GM23248 (cell line): ENCODE data around the gene ABCG4. TPM values are rescaled to one million over a fixed set of nuclear protein-coding genes. Genes with fewer than 3 reads are reported as not detected.
"Not testable (repeated sequence)": the region's sequence is repeated elsewhere in the genome, so short reads cannot be mapped to it uniquely, and the experiment has no call there.

Experiments used
- DNase-seq: peaks from one replicate; pipeline ENCODE4 v3.0.0-alpha.2; 2015
- H2AFZ ChIP-seq: fragments of 200-600 bp; sonication (generic); 2 replicates; pipeline ENCODE4 v1.6.1; 2016; ENCODE audit warnings: antibody characterized with exemption
- H3F3A ChIP-seq: fragments of 200-600 bp; sonication (generic); 2 replicates; pipeline ENCODE4 v1.6.1; 2016; ENCODE audit warnings: mild to moderate bottlenecking, antibody characterized with exemption, mixed run types; ENCODE audit not compliant: insufficient read depth
- H3K27ac ChIP-seq: fragments of 200-600 bp; sonication (generic); 2 replicates; pipeline ENCODE4 v1.5.1; 2016; ENCODE audit warnings: mild to moderate bottlenecking
- H3K27me3 ChIP-seq: fragments of 200-600 bp; sonication (generic); replicated peaks from 2 replicates; pipeline ENCODE4 v1.6.1; 2016; ENCODE audit warnings: mild to moderate bottlenecking; ENCODE audit not compliant: insufficient read depth
- H3K36me3 ChIP-seq: fragments of 200-600 bp; sonication (generic); 2 replicates; pipeline ENCODE4 v1.6.1; 2016; ENCODE audit warnings: low read depth, mild to moderate bottlenecking
- H3K4me1 ChIP-seq: fragments of 200-600 bp; sonication (generic); 2 replicates; pipeline ENCODE4 v1.6.1; 2016; ENCODE audit warnings: mild to moderate bottlenecking; ENCODE audit not compliant: insufficient read depth
- H3K4me2 ChIP-seq: fragments of 200-600 bp; sonication (generic); one replicate; pipeline ENCODE4 v1.6.1; 2016; ENCODE audit warnings: mild to moderate bottlenecking; ENCODE audit not compliant: unreplicated experiment
- H3K4me3 ChIP-seq: fragments of 200-600 bp; sonication (generic); 2 replicates; pipeline ENCODE4 v1.5.1; 2016; ENCODE audit warnings: mild to moderate bottlenecking
- H3K79me2 ChIP-seq: fragments of 200-600 bp; sonication (generic); 2 replicates; pipeline ENCODE4 v1.6.1; 2016; ENCODE audit warnings: mild to moderate bottlenecking; ENCODE audit not compliant: insufficient read depth
- H3K9ac ChIP-seq: fragments of 200-600 bp; sonication (generic); 2 replicates; pipeline ENCODE4 v1.6.1; 2016; ENCODE audit warnings: mild to moderate bottlenecking
- H3K9me2 ChIP-seq: fragments of 200-600 bp; sonication (generic); 2 replicates; pipeline ENCODE4 v1.6.1; 2016; ENCODE audit warnings: mixed run types, mild to moderate bottlenecking, moderate library complexity; ENCODE audit not compliant: insufficient read depth
- H3K9me3 ChIP-seq: fragments of 200-600 bp; sonication (generic); one replicate; pipeline ENCODE4 v1.6.1; 2017; ENCODE audit warnings: low read depth
- H4K20me1 ChIP-seq: fragments of 200-600 bp; sonication (generic); 2 replicates; pipeline ENCODE4 v1.6.0; 2016; ENCODE audit not compliant: insufficient read depth
- EZH2 ChIP-seq: fragments of 200-600 bp; sonication (generic); IDR thresholded peaks from 2 replicates; pipeline ENCODE4 v1.6.1; 2018; ENCODE audit warnings: antibody characterized with exemption, mild to moderate bottlenecking; ENCODE audit not compliant: insufficient read depth, poor library complexity, severe bottlenecking
- EZH2phosphoT487 ChIP-seq: fragments of 200-600 bp; sonication (generic); IDR thresholded peaks from 2 replicates; pipeline ENCODE4 v1.6.1; 2018; ENCODE audit warnings: antibody characterized with exemption, moderate library complexity, mild to moderate bottlenecking, low read depth; ENCODE audit not compliant: insufficient read depth
- WGBS, 2 experiments: methylation state at CpG; one replicate each; pipeline ENCODE4 v1.1.6; 2015 to 2017; ENCODE audit warnings: low lambda C conversion rate in 2 of 2, low coverage in 1 of 2; ENCODE audit errors: missing lambda C conversion rate in 2 of 2; 5-methylcytosine and 5-hydroxymethylcytosine counted together
- in situ Hi-C: fragments of 300-500 bp; cut with MboI; formaldehyde crosslinking; loops from 2 replicates; pipeline ENCODE4 v1.15.0; 2020
- polyA plus RNA-seq: library from polyadenylated mRNA; unstranded; fragments of >200 nt; fragmentation: Nextera tagmentation; extraction: Ambion mirVana; gene quantifications from 2 replicates; pipeline ENCODE4 v1.2.1, GENCODE V29; 2016
- total RNA-seq: library from RNA; depleted of rRNA; stranded (reverse); fragments of >200 nt; shearing (Covaris generic); gene quantifications from 2 replicates; pipeline ENCODE4 v1.2.3, GENCODE V29; 2014

The ABCG4 gene
- total and polyA plus RNA-seq, 2 experiments from 2014 or later = 0.06 TPM; not detected in 1

DNA sequence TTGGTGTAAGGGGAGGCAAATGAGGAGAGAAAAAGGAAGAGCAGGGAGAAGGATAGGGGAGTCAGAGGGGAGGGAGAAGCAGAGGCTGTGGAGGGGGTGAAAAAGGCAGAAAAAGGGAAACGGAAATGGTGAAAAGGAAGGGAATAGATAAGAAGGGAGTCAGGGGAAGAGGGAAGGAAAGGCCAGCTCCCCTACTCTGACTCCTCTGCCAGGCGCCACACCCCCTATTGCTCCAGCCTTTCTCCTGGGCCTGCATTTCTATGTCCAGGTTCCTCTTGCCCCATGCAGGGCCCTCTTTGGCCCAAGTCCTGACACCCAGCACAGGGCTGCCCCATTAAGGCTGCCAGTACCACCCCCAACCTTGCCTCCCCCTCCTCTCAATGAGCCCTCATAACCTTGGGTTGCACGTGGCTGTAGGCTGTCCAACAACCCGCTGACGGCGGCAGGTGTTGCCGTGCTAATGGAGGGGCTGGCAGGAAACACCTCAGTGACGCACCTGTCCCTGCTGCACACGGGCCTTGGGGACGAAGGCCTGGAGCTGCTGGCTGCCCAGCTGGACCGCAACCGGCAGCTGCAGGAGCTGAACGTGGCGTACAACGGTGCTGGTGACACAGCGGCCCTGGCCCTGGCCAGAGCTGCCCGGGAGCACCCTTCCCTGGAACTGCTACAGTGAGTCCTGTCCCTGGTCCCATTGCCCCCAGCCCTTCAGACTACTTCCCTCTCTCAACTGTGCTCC, 33.0 kb downstream of the ABCG4 start:
- no peaks in the 10 kb centered on the region for H4K20me1 ChIP-seq
- H3K36me3 ChIP-seq = no peaks in the 10 kb centered on the region
- no peaks in the 10 kb centered on the region for H3K9me2 ChIP-seq
- H3K9me3 ChIP-seq = no peaks in the 10 kb centered on the region
- no peak overlapping the region for H2AFZ ChIP-seq
- no peak overlapping the region for H3K9ac ChIP-seq
- DNase-seq = no peak
- 0 out of 2 replicates have a peak, but pooled peaks cover 6% of the 10 kb centered on the region for H3K27me3 ChIP-seq
- no peak overlapping the region for H3K4me2 ChIP-seq
- H3K79me2 ChIP-seq = no peaks in the 10 kb centered on the region
- TF ChIP-seq EZH2 = no peak
- no peak for TF ChIP-seq EZH2phosphoT487
- 83 to 85% methylated on average over 16 to 17 of the region's 17 CpGs for WGBS, 2 experiments
- H3K4me1 ChIP-seq = no peaks in the 10 kb centered on the region
- in situ Hi-C loops = no loop called here
- H3K4me3 ChIP-seq = no peak overlapping the region
- H3F3A ChIP-seq = no peaks in the 10 kb centered on the region
- no peak overlapping the region for H3K27ac ChIP-seq

DNA sequence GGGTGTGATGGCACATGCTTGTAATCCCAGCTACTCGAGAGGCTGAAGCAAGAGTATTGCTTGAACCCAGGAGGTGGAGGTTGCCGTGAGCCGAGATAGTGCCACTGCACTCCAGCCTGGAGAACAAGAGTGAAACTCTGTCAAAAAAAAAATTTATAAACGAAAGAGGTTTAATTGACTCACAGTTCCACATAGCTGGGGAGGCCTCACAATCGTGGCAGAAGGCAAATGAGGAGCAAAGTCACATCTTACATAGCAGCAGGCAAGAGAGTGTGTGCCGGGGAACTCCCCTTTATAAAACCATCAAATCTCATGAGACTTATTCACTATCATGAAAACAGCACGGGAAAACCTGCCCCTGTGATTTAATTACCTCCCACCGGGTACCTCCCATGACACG, 35.5 kb downstream of the ABCG4 start:
- H3K9me3 ChIP-seq, H2AFZ ChIP-seq, H3K27me3 ChIP-seq, DNase-seq, in situ Hi-C loops, H3K9ac ChIP-seq, H3K4me2 ChIP-seq, H3K9me2 ChIP-seq, H3K36me3 ChIP-seq, H3F3A ChIP-seq, H4K20me1 ChIP-seq, H3K79me2 ChIP-seq, H3K4me3 ChIP-seq, H3K4me1 ChIP-seq, H3K27ac ChIP-seq: not testable (repeated sequence)
- WGBS, 2 experiments = 52 to 58% methylated on average over 9 of the region's 9 CpGs

DNA sequence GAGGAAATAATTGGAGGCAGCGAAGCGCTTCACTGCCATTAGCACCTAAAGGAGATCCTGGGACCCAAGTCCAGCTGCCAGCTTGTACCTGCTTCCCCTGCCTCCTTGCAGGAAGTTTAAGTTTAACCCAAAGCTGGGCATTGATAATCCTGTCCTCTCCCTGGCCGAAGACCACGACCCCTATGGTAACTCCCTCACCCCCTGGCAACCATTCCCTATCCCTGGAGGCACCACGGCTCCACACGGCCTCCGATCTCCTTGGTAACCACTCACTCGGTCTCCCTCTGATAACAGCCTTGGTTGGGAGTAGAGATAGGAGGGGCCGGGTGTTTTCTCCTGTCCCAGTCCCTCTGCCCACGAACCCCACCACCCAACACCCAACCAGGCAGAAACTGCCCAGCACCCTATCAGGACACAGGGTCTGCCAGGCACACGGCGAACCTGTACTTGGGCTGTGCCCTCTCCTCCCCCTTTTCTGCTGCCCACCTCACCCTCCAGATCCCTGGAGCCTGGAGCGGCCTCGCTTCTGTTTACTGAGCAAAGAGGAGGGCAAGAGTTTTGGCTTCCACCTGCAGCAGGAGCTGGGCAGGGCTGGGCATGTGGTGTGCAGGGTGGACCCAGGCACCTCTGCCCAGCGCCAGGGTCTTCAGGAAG, 37.3 kb downstream of the ABCG4 start:
- no peak overlapping the region for H3K9ac ChIP-seq
- no peaks in the 10 kb centered on the region for H3K9me2 ChIP-seq
- no peak for DNase-seq
- H3K27ac ChIP-seq = no peak overlapping the region
- no peaks in the 10 kb centered on the region for H3K36me3 ChIP-seq
- no peak overlapping the region for H2AFZ ChIP-seq
- no peaks in the 10 kb centered on the region for H3K4me1 ChIP-seq
- no peak overlapping the region for H3K4me2 ChIP-seq
- 36 to 41% methylated on average over 15 of the region's 15 CpGs for WGBS, 2 experiments
- no peak for TF ChIP-seq EZH2phosphoT487
- TF ChIP-seq EZH2 = no peak
- no peaks in the 10 kb centered on the region for H3F3A ChIP-seq
- no peaks in the 10 kb centered on the region for H3K9me3 ChIP-seq
- H3K27me3 ChIP-seq = 0 out of 2 replicates have a peak, but pooled peaks cover 6% of the 10 kb centered on the region
- H3K4me3 ChIP-seq = no peak overlapping the region
- H4K20me1 ChIP-seq = no peaks in the 10 kb centered on the region
- in situ Hi-C loops = no loop called here
- H3K79me2 ChIP-seq = no peaks in the 10 kb centered on the region

DNA sequence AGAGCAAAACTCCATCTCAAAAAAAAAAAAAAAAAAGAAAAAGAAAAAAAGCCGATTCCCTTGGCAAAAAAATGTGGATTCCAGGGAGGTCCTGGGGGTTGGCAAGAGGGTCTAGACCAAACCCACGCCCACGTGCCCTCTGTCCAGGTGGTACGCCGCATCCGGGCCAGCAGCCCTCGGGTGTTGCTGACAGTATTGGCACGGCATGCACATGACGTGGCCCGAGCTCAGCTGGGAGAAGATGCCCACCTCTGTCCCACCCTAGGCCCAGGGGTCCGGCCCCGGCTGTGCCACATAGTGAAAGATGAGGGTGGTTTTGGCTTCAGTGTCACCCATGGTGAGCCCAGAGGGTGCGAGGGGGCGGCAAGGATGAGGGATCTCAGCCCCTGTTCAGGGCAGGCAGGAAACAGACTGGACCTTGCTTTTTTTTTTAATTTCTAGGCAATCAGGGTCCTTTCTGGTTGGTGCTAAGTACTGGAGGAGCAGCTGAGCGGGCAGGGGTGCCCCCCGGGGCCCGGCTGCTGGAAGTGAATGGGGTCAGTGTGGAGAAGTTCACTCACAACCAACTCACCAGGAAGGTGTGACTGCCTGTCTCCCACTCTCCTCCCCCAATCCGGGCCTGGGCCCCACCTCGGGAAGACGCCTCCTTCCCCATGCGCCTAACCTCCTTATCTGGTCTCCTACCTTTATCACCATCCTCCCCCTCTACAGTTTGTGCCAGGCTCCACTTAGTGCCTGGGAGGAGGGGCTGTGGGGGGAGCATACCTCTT, 38.5 kb downstream of the ABCG4 start:
- TF ChIP-seq EZH2 (no peak), EZH2phosphoT487 (no peak)
- Histone ChIP-seq H3K4me2 (no peak overlapping the region), H3K27me3 (0 out of 2 replicates have a peak, but pooled peaks cover 6% of the 10 kb centered on the region), H3K9ac (no peak overlapping the region), H3K4me3 (no peak overlapping the region), H3K9me3 (no peaks in the 10 kb centered on the region), H3K4me1 (no peaks in the 10 kb centered on the region), H4K20me1 (no peaks in the 10 kb centered on the region), H2AFZ (no peak overlapping the region), H3K79me2 (no peaks in the 10 kb centered on the region), H3K36me3 (no peaks in the 10 kb centered on the region), H3F3A (no peaks in the 10 kb centered on the region), H3K9me2 (no peaks in the 10 kb centered on the region), H3K27ac (no peak overlapping the region)
- WGBS, 2 experiments = 58 to 59% methylated on average over 17 to 21 of the region's 21 CpGs
- in situ Hi-C loops = no loop called here
- DNase-seq = no peak
